GM18951 (cell line): ENCODE data around the gene RPS6KA3.

Experiments used
- POLR2A ChIP-seq: IDR thresholded peaks from 4 replicates; pipeline ENCODE4 v1.6.1; 2011; ENCODE audit warnings: mild to moderate bottlenecking; ENCODE audit not compliant: insufficient read length, insufficient read depth; ENCODE audit errors: extremely low read depth
- in situ Hi-C: fragments of 300-500 bp; cut with MboI; formaldehyde crosslinking; loops from one replicate; pipeline ENCODE4 v1.12.0; 2022; ENCODE audit warnings: low sequenced_read_pairs, mixed read lengths, inconsistent platforms; ENCODE audit not compliant: unreplicated experiment

The RPS6KA3 gene

DNA sequence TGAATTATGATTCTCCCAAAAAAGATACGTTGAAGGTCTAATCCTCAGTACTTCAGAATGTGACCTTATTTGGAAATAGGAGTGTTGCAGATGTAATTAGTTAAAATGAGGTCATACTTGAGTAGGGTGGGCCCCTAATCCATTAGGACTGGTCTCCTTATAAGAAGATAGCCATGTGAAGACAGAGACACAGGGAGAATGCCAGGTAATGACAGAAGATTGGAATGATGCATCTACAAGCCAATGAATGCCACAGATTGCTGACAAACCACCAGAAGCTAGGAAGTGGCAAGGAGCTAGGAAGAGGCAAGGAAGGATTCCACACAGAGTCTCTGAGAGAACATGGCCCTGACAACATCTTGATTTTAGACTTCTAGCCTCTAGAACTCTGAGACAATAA is 7.4 kb upstream of the RPS6KA3 start:
- TF ChIP-seq POLR2A = no peak
- in situ Hi-C loops = no loop called here

DNA sequence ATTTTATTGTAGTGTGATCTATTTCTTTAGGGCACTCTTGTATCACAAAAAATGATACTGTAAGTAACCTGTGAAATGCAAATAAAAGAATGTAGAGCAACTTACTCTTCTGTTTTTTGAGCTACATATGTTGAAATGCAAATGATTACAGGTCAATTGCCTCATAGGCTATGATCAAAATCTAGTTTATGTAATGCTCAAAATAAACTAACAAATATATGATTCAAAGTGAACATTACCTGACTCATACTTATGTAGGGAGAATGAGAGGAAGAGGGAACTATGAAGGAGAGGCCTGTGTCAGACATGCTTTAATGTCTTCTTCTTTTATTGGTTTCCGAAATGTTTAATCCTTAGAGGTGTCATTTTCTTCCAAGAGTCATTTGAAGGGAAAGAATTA is 5.0 kb upstream of the RPS6KA3 start:
- in situ Hi-C loops = no loop called here
- no peak for TF ChIP-seq POLR2A

DNA sequence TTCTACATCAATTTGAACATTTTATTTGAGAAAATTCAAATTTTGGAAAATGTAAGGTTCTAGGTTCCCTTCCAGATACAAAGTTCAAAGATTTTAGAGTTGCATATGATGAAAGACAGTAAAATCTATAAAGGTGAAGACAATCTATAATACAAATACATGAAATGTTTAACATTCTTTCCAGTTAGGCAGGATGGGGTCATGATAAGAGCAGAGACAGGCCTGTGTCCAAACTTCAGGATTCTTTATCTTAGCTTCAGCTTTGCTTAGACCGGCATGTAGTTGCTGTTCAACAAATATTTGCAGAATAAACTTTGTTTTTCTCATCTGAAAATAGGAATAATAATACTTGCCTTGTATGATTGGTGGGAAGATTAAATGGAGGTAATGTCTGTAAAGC is 4.5 kb upstream of the RPS6KA3 start:
- in situ Hi-C loops = no loop called here
- TF ChIP-seq POLR2A = no peak

DNA sequence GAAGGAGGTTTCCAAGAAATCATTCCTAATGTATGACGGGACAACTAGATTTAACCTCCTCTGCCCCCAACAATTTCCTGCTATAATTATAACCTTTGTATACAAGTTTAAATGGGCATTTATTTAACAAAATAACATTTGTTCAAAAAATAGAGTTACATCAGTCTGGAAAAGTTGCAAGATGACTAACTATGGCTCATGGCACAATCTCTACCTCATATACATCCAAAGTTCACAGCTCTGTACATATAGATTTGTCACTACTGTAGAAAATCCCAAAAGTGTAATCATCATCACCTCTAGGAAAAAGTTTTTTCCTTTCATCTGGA is 3.8 kb upstream of the RPS6KA3 start:
- in situ Hi-C loops = no loop called here

DNA sequence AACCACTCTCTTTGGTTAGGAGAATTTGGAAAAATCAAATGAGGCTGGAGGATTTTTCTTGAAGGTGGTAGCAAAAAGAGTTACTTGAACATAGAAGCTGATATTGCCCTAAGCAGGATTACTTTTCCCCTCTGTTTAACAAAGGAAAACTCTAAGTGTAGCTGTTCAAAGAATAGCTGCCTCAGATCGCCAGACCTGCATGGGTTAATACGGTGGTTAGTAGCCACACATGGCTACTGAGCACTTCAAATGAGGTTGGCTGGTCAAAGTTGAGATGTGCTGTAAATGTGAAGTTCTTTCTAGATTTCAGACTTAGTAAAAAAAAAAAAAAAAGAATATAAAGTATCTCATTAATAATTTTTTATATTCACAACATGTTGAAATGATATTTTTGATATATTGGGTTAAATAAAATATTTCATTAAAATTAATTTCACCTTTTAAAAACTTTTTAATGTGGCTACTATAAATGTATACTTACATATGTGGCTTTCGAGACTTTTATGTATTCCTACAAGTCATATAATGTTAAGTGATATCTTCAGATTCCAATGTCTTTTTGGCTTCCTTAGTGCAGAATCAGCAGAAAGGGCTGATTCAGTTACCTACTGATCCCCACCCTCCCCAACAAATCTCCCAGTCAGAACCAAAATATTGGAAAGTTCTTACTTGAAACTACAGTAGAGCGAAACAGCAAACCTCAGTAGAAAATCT is 3.3 kb upstream of the RPS6KA3 start:
- TF ChIP-seq POLR2A = no peak
- in situ Hi-C loops = no loop called here

More for the DNA sequence above, 3.8 kb upstream of the RPS6KA3 start:
- no peak for TF ChIP-seq POLR2A

DNA sequence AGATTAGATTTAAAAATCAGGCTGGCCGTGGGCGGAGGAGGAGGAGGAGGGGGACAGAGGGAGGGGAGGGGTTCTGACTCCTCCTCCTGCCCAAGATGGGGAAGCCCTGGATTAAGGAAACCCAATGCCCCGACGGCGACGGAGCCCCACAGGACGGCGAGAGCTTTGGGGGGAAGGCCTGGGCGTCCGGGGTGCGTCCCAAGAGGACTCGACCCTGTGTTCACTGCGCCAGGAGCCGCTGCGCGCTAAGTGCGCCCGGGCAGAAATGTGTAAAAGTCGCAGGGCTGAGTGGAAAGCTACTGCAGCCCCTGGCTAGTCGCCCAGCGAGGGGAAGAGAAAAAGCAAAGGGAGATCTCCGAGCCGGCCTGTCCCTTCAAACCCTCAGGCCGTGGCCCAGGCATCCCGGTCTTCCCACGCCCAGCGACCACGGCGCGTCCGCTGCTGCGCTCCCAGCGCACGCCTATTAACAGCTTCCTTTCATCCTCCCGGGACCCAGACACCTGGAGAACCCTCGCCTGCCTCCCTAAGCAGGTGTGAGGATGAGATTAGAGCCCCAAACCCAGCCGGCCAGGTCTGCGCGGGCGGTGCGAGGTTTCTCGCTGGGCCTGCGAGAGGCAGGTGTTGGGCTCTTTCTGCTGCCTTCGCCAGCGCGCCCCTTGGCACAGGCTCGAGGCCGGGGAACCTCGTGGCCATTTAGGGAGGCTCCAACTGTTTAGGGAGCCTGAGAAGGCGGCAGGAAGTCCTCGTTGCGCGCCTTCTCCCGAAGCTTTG is 1.4 kb upstream of the RPS6KA3 start:
- no peak for TF ChIP-seq POLR2A
- in situ Hi-C loops = no loop called here

DNA sequence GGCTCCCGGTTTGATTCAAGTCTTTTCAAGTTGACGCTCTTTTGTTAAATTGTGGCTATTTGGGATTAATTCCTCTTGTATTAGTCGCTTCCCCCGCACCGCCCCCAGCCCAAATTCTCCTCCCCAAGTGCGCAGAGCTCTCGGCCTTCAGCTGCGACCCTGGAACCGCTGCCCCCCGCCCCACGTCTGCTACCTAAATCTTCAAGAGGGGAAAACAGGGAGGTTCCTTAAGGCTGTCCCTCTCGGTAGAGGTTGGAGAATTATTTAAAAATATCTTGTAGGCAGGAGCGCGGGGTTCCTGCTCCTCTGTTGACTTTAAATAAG is 860 bp upstream of the RPS6KA3 start:
- no peak for TF ChIP-seq POLR2A
- in situ Hi-C loops = no loop called here

DNA sequence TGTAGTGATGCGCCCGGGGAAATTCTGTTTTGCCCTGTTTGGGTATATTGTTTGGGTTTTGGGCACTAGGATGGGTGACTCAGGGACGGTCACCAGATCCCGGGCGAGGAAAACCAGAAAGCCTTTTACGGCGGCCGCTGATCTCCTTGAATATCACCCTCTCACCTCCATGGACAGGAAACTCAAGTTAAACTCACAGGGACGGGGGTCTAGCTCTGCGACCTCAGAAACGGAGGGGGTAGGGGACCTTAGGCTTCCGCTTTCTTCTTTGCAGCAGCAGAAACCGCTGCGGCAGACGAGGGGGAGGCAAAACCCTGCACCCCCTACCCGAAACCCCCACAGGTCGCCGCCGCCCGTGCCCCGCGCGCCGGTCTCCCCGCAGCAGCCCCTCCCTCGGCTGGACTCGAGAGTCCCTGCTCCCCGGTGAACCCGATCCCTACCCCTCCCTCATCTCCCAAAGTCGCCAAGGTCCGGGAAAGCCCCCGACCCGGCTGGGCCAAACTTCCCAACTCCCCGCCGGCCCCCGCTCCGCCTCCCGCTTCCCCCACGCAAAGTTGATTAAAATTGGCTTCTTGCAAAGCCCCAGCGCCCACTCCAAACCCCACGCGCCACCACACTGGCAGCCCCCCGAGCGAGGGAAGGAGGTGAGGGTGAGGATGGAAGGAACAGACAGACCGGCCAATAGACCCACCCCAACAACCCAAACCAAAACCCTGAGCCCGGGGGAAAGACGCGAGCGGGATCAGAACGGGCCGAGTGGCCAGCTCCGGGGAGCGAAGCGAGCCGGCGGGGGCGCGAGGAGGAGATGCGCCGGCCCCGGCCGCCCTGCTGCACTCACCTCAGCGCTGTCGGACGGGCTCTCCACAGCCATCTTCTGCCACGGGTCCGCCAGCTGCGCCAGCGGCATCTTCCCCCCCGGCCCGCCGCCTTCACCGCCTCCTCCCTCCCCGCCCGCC is 705 bp downstream of the RPS6KA3 start:
- in situ Hi-C loops = no loop called here
- no peak for TF ChIP-seq POLR2A

DNA sequence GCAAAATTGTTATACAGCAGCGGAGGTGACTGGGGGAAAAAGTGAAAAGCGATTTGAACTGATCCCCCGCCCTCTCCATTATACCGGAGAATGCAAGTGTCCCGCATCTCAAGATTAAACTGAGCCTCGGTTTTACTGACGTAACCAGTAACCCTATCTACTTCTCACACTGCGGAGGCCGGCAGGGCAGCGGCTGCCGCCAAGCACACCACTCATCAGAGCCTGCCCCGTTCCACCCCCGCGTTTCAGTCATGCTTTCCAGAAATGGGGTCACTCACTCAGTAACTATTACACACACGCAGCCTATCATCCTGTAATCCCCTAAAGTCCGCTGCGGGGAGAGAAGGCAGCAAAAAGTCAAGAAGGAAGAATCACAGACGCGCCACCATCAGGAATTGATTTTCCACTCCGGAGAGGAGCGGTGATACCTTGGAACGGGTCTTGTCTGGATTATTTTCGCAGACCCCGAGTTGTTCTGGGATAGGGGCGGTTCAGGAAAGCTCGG is 1.4 kb downstream of the RPS6KA3 start:
- in situ Hi-C loops = no loop called here
- TF ChIP-seq POLR2A = peak; percentile 26

DNA sequence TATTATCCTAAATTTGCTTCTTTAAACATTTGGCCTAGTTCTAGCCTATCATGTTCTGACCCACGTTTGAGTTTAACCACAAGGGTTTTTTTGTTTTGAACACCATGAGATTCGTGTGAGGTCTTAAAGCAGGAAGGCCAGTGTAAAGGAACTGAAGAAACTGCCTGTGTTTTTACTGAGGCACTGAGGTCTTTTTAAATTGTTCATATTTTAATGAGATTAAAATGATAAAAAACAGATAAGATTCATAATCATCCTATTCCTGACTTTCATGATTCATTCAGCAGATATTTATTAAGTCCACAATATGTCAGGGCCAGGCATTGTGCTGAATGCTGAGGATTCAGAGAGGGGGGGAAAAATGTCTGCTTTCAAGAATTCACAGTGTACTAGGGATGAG is 3.2 kb downstream of the RPS6KA3 start:
- no peak for TF ChIP-seq POLR2A
- in situ Hi-C loops = no loop called here

DNA sequence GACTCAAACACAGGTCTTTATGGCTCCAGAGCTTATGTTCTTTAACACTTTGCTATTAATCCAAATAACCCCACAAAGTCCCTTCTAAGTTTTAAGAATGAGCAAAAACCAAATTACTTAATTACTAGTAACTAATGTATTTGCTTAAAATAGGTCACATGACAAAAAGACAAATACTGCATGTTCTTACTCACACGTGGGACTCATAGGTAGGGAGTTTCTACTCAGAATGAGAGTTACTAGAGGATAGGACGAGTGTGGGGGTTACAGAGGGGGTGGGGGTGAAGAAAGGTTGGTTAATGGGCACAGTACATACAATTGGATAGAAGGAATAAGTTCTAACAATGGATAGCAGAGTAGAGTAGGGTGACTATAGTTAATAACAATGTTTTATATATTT is 5.8 kb downstream of the RPS6KA3 start:
- TF ChIP-seq POLR2A = no peak
- in situ Hi-C loops = no loop called here

DNA sequence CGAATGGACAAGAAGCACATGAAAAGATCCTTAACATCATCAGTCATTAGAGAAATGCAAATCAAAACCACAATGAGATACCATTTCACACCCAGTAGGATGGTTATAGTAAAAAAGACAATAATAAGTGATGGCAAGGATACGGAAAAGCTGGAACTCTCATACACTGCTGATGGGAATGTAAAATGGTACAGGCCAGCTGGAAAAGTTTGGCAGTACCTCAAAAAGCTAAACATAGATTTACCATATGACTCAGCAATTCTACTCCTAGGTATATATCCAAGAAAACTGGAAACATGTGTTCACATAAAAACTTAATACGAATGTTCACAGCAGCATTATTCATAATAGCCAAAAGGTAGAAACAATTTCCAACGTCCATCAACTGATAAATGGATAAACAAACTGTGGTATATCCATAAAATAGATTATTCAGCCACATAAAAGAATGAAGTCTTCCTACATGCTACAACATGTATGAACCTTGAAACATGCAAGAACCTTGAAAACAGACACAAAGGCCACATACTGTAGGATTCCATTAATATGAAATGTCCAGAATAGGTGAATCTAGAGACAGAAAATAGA is 11.9 kb downstream of the RPS6KA3 start:
- in situ Hi-C loops = no loop called here
- no peak for TF ChIP-seq POLR2A

DNA sequence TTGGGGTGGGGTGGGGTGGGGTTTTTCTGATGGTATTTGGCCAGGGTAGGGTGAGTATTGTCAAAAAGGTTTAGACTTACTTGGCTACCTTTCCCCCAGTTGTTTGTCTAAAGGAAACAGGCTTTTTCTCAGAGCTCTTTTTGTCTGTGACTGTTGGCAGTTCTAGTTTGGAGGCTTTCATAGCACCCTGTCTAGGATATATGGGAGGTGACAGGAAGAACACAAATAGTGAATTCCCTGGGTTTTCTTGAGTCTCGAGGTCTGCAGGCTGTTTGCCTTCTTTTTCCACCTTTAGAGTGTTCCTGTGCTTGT is 13.5 kb downstream of the RPS6KA3 start:
- in situ Hi-C loops = no loop called here
- no peak for TF ChIP-seq POLR2A
